ENCODE data around the gene ZNF23.

DNA sequence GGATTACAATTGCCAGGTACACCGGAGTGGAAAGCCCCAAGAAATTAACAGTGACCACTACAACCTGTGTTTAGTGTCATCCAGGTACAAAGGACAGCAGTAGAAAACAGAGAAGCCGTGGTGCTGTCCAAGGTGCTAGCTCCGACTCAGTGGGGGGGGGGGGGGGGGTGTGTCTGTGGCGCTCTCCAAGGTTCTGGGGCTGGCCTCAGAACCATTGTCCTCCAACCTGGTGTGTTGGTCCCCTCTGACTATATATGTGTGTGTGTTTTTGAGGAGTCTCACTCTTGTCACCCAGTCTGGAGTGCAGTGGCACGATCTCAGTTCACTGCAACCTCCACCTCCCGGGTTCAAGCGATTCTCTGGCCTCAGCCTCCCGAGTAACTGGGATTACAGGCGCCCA, 5.8 kb upstream of the ZNF23 start:
- TF ChIP-seq, protein P1, sequence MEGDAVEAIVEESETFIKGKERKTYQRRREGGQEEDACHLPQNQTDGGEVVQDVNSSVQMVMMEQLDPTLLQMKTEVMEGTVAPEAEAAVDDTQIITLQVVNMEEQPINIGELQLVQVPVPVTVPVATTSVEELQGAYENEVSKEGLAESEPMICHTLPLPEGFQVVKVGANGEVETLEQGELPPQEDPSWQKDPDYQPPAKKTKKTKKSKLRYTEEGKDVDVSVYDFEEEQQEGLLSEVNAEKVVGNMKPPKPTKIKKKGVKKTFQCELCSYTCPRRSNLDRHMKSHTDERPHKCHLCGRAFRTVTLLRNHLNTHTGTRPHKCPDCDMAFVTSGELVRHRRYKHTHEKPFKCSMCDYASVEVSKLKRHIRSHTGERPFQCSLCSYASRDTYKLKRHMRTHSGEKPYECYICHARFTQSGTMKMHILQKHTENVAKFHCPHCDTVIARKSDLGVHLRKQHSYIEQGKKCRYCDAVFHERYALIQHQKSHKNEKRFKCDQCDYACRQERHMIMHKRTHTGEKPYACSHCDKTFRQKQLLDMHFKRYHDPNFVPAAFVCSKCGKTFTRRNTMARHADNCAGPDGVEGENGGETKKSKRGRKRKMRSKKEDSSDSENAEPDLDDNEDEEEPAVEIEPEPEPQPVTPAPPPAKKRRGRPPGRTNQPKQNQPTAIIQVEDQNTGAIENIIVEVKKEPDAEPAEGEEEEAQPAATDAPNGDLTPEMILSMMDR (IDR thresholded peaks at IDR 0.05): no peak
- TF ChIP-seq POLR2A (IDR thresholded peaks at IDR 0.05): no peak

Measured in thyroid gland (tissue), 4 donors.